Measurements from ENCODE around the gene CENPT.

The CENPT gene

DNA sequence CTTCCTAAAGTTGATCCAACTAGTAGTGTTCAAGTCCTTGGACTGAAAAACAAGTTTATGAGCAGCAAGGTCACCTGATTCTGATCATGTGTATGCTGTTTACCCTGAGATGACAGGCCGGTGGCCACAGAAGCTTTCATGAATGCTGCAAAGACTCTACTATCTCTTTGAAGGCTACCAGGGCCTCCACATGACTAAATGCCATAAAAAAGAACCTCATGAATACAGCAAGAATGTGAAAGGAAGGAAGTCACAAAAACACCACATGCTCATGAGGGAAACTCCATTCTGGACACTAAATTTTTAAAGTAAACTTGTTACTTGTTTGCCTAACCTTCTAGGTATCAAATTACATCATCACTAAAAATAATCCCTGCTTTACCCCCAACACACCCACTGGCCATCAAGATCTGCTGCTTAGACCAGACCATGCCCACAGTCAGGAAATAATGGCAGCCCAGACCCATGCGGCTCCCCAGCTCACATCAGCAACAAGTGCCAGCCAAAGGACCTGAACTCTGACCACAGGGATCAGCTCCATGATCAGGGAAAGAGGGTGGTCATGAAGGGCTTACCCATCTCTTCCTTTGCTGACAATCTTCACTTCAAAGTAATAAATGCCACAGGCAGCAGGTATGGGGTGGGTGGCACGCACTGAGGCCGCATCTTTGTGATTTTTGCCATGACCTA is 42.5 kb downstream of the CENPT start:
- peak overlapping the region; percentile 94 for H3K4me3 Mint-ChIP-seq
- H3K4me1 Mint-ChIP-seq (ENCODE audit: low read depth) = peaks cover 43% of the 10 kb centered on the region
- H3K27ac Mint-ChIP-seq = peak overlapping the region; percentile 88
- H3K36me3 Mint-ChIP-seq (ENCODE audit: low read depth) = peaks cover 54% of the 10 kb centered on the region
- no peaks in the 10 kb centered on the region for H3K9me3 Mint-ChIP-seq
- no peaks in the 10 kb centered on the region for H3K27me3 Mint-ChIP-seq
- intact Hi-C loops (cut with micrococcal nuclease) = loop anchor here (5.0 kb wide), 1 partner anchor 282 kb away; the partner anchor contains the start of gene NFATC3

DNA sequence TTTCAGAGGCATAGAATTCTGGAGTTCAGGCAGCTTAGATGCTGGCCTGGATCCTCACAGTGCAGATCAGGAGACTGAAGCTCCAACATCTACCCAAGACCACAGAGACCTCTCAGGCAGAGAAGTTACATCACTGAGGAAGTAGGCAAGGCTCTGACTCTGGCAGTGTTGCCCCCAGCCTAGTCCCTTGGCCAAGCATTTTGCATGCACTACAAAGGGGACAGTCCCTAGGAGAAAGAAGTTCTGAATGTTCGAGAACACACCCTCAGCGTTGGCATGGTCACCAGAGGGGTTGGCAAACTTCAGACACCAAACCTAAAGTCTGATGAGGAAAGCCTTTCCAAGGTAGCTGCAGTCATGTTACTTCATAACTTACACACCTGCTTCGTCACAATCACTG is 43.6 kb downstream of the CENPT start:
- Mint-ChIP-seq H3K9me3 (no peaks in the 10 kb centered on the region), H3K4me3 (no peak overlapping the region), H3K27ac (no peak overlapping the region), H3K27me3 (no peaks in the 10 kb centered on the region), H3K36me3 (ENCODE audit: low read depth) (peaks cover 65% of the 10 kb centered on the region), H3K4me1 (ENCODE audit: low read depth) (peaks cover 43% of the 10 kb centered on the region)
- intact Hi-C loops (cut with micrococcal nuclease) = no loop called here

DNA sequence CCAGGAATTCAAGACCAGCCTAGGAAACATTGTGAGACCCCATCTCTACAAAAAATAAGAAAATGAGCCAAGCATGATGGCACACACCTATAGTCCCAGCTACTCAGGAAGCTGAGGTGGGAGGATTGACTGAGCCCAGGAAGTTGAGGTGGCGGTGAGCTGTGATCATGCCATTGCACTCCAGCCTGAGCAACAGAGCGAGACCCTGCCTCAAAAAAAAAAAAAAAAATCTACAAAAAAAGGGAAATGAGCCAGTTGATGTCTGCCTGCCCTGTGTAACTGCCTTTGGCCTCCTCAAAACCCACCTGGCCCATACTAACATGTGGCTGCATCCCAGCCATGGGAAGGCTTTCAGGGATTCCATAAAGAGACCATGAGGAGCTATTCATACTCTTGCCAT is 45.6 kb downstream of the CENPT start:
- peaks cover 40% of the 10 kb centered on the region for H3K4me1 Mint-ChIP-seq (ENCODE audit: low read depth)
- intact Hi-C loops (cut with micrococcal nuclease) = no loop called here
- H3K27me3 Mint-ChIP-seq = no peaks in the 10 kb centered on the region
- H3K4me3 Mint-ChIP-seq = no peak overlapping the region
- no peak overlapping the region for H3K27ac Mint-ChIP-seq
- peaks cover 81% of the 10 kb centered on the region for H3K36me3 Mint-ChIP-seq (ENCODE audit: low read depth)
- H3K9me3 Mint-ChIP-seq = no peaks in the 10 kb centered on the region

DNA sequence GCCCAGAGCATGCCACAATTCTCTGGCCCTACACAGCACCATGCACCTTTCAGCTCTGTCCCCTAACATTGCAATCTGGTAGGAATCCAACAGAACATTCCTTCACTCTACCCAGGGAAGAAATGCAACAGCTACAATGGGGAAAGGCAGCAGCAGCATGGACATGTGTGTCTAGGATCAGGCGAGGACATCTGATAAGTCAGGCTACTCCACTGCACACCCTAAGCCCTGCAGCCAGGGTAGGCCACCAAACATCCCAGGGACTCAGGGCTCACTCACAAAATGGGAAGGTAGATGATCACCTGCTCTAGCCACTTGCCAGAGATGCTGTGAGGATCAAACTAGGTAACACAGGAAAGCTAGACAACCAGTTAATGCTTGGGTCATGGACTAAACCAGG is 46.3 kb downstream of the CENPT start:
- H3K9me3 Mint-ChIP-seq = no peaks in the 10 kb centered on the region
- H3K27ac Mint-ChIP-seq = no peak overlapping the region
- H3K4me3 Mint-ChIP-seq = no peak overlapping the region
- peaks cover 38% of the 10 kb centered on the region for H3K4me1 Mint-ChIP-seq (ENCODE audit: low read depth)
- intact Hi-C loops (cut with micrococcal nuclease) = no loop called here
- H3K36me3 Mint-ChIP-seq (ENCODE audit: low read depth) = peaks cover 77% of the 10 kb centered on the region
- H3K27me3 Mint-ChIP-seq = no peaks in the 10 kb centered on the region

DNA sequence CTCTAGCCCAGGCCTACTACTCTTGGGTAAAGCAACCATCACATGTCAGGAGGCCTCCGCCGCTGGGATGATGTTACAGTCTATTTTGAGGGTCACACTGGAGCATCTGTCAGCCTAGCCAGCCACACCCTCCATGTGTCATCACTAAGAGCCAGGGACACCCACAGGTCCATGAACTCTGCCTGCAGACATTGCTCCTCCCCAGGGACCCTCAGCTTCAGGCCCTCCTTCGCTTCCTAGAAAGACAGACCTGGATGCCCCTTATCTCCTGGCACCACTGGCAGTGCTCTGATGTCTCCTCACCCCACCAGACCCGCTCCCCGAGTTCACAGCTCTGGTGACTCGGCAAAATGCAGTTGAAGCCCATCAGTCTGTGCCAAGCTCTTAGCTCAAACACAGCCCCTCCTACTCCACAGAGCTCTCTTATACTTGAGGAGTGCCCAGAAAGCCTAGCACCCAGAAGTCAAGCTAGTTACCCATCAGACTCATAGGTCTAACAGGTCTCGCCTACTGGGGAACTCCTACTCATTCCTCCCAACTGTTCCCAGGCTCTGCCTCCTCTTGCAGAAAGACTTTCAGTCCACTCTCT is 47.1 kb downstream of the CENPT start:
- Mint-ChIP-seq H3K27ac (no peak overlapping the region), H3K27me3 (no peaks in the 10 kb centered on the region), H3K9me3 (no peaks in the 10 kb centered on the region), H3K4me1 (ENCODE audit: low read depth) (peaks cover 33% of the 10 kb centered on the region), H3K4me3 (no peak overlapping the region), H3K36me3 (ENCODE audit: low read depth) (peaks cover 77% of the 10 kb centered on the region)
- intact Hi-C loops (cut with micrococcal nuclease) = no loop called here

DNA sequence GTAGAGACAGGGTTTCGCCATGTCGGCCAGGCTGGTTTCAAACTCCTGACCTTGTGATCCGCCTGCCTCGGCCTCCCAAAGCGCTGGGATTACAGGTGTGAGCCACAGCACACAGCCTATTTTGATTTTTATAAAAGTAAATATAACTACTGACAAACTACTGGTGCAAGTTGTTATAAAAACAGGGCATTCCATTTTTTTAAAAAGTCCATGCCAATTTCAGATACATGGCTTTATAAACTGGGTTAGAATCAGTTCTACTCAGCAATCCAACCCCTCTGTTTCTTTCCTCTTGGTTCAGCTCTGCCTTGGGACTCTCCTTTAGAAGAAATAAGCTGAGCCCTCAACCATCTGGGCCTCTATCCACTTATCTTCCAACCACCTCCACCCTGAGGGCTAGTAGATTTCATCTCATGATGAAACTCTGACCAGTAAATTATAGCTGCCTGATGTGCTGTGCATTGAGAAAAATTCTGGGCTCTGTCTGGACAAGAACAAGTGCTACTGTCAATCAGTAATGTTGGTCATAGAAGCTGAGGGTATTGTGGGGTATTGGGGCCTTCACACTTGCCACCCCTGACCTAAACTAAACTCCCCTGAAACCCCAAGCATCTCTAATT is 51.3 kb downstream of the CENPT start:
- Mint-ChIP-seq H3K4me1 (ENCODE audit: low read depth) (peaks cover 16% of the 10 kb centered on the region), H3K36me3 (ENCODE audit: low read depth) (peaks cover 42% of the 10 kb centered on the region), H3K27ac (no peak overlapping the region), H3K4me3 (no peak overlapping the region), H3K27me3 (no peaks in the 10 kb centered on the region), H3K9me3 (no peaks in the 10 kb centered on the region)
- intact Hi-C loops (cut with micrococcal nuclease) = no loop called here

DNA sequence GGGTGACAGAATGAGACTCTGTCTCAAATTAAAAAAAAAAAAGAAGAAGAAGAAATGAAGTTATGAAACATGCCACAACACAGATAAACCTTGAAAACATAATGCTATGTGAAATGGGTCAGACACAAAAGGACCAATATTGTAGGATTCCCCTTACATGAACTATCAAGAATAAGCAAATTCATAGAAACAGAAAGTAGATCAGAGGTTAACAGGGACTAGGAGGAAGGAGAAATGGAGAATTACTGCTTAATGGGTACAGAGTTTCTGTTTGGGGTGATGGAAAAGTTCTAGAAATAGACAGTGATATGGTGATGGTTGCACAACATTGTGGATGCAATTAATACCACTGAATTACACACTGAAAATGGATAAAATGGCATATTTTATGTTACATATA is 57.4 kb downstream of the CENPT start:
- intact Hi-C loops (cut with micrococcal nuclease) = no loop called here
- Mint-ChIP-seq H3K27ac (no peak overlapping the region), H3K4me3 (no peak overlapping the region), H3K36me3 (ENCODE audit: low read depth) (no peaks in the 10 kb centered on the region), H3K9me3 (no peaks in the 10 kb centered on the region), H3K27me3 (no peaks in the 10 kb centered on the region), H3K4me1 (ENCODE audit: low read depth) (peaks cover 15% of the 10 kb centered on the region)

DNA sequence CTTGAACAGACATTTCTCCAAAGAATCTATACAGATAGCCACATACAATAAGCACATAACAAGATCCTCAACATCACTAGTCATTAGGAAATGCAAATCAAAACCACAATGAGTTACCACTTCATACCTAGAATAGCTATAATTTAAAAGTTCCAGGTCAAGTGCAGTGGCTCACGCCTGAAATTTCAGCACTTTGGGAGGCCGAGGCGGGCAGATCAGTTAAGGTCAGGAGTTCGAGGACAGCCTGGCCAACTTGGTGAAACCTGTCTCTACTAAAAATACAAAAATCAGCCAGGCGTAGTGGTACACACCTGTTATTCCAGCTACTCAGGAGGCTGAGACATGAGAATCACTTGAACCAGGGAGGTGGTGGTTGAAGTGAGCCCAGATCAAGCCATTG is 61.0 kb downstream of the CENPT start:
- H3K9me3 Mint-ChIP-seq = no peaks in the 10 kb centered on the region
- H3K36me3 Mint-ChIP-seq (ENCODE audit: low read depth) = peaks cover 8% of the 10 kb centered on the region
- H3K4me1 Mint-ChIP-seq (ENCODE audit: low read depth) = peaks cover 19% of the 10 kb centered on the region
- no peaks in the 10 kb centered on the region for H3K27me3 Mint-ChIP-seq
- H3K4me3 Mint-ChIP-seq = no peak overlapping the region
- intact Hi-C loops (cut with micrococcal nuclease) = no loop called here
- no peak overlapping the region for H3K27ac Mint-ChIP-seq

DNA sequence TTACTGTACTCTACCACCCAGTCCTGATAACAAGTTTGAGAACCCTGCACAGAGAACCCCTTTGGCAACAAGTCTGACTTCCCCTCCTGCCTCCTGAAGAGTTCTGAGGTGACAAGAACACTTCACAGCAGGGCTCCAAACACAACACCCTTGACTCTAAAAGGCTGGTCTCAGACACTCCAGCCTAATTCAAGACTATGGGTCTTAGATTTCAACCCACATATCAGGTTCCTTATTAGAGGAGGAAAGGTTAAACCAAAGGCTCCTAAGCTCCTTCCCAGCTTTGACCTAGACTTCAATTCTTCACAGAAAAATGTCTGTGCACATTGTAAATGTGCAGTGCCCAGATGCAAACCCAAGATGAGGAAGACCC is 64.2 kb downstream of the CENPT start:
- no peak overlapping the region for H3K27ac Mint-ChIP-seq
- H3K4me3 Mint-ChIP-seq = no peak overlapping the region
- H3K9me3 Mint-ChIP-seq = no peaks in the 10 kb centered on the region
- intact Hi-C loops (cut with micrococcal nuclease) = no loop called here
- peaks cover 26% of the 10 kb centered on the region for H3K36me3 Mint-ChIP-seq (ENCODE audit: low read depth)
- H3K27me3 Mint-ChIP-seq = no peaks in the 10 kb centered on the region
- peaks cover 21% of the 10 kb centered on the region for H3K4me1 Mint-ChIP-seq (ENCODE audit: low read depth)

DNA sequence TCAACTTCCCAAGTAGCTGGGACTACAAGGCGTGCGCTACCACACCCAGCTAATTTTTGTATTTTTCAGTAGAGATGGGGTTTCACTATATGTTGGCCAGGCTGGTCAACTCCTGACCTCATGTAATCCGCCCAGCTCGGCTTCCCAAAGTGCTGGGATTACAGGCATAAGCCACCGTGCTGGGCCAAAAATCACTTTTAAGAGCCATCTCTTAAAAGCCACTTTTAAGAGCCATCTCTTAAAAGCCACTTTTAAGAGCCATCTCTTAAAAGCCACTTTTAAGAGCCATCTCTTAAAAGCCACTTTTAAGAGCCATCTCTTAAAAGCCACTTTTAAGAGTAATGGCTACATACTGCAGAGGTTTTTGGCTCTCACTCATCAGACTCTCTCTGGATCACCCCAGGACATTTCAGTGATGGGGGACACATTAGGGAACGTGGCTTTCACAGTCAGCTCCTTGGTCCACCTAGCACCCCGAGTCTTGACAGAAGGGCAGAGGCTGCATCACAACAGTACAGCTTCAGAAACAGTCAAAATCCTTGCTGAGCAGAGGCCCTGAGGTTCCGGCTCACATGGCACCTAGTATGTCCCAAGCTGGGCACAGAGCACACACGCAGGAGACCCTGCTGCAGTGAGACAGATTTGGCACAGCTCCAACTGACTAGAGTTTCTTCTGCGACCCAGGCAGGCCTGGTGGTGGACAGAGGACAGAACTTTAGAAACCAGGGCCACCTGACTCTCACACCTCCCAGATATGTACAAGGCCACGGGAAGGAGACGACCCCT is 64.7 kb downstream of the CENPT start:
- peaks cover 21% of the 10 kb centered on the region for H3K4me1 Mint-ChIP-seq (ENCODE audit: low read depth)
- H3K4me3 Mint-ChIP-seq = no peak overlapping the region
- H3K36me3 Mint-ChIP-seq (ENCODE audit: low read depth) = peaks cover 26% of the 10 kb centered on the region
- no peaks in the 10 kb centered on the region for H3K9me3 Mint-ChIP-seq
- H3K27me3 Mint-ChIP-seq = no peaks in the 10 kb centered on the region
- no peak overlapping the region for H3K27ac Mint-ChIP-seq
- intact Hi-C loops (cut with micrococcal nuclease) = no loop called here

DNA sequence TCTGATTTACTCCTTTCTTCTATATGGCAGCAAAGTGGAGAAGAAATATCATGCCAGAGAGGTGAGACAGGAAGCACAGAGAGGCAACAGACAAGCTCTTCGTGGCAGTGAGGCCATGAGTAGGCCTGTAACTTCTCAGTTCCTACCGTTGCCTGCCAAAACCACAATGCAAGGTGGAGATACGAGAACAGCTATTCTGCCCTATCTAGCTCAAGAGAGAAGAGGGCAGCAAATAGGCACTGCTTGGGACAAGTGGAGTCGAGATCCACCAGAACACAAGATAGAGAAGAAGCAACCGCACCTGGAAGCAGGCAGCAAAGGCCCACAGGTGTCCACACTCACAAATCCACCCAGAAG is 66.0 kb downstream of the CENPT start:
- Mint-ChIP-seq H3K9me3 (no peaks in the 10 kb centered on the region), H3K27ac (no peak overlapping the region), H3K27me3 (no peaks in the 10 kb centered on the region), H3K4me3 (no peak overlapping the region), H3K36me3 (ENCODE audit: low read depth) (peaks cover 26% of the 10 kb centered on the region), H3K4me1 (ENCODE audit: low read depth) (peaks cover 21% of the 10 kb centered on the region)
- intact Hi-C loops (cut with micrococcal nuclease) = no loop called here

DNA sequence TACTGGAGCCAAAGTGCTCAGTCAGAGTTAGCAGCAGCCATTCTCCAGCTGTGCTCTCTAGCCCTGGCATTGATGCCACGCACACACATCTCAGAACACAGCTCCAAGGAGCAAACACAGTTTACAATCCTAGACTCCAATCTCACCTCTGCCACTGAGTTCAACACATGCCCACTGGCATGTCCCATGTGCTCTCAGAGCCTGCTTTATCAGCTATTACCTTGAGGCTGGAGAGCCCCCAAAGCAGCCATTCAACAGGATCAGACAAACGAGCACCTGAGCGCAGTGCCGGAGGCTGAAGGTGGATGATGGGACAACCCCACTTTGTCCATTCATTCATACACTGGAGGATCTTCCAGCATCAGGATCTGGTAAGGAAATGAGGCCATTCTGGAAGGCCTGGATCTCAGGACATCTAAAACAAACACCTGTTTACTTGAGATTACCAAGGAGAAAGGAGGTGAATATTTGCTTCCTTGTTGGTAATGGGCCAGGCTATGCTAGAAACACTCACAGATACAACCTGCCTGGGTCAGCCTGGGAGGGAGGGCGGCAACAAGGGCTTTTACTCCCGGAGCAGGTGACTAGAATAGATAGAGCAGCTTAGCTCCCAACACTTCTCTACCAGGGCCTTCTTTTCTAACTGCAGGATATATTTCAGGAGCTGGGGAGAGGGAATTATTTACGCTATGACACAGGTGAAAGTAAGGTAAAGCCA is 66.5 kb downstream of the CENPT start:
- intact Hi-C loops (cut with micrococcal nuclease) = no loop called here
- Mint-ChIP-seq H3K36me3 (ENCODE audit: low read depth) (peaks cover 26% of the 10 kb centered on the region), H3K4me3 (no peak overlapping the region), H3K27me3 (no peaks in the 10 kb centered on the region), H3K9me3 (no peaks in the 10 kb centered on the region), H3K4me1 (ENCODE audit: low read depth) (peaks cover 21% of the 10 kb centered on the region), H3K27ac (no peak overlapping the region)

DNA sequence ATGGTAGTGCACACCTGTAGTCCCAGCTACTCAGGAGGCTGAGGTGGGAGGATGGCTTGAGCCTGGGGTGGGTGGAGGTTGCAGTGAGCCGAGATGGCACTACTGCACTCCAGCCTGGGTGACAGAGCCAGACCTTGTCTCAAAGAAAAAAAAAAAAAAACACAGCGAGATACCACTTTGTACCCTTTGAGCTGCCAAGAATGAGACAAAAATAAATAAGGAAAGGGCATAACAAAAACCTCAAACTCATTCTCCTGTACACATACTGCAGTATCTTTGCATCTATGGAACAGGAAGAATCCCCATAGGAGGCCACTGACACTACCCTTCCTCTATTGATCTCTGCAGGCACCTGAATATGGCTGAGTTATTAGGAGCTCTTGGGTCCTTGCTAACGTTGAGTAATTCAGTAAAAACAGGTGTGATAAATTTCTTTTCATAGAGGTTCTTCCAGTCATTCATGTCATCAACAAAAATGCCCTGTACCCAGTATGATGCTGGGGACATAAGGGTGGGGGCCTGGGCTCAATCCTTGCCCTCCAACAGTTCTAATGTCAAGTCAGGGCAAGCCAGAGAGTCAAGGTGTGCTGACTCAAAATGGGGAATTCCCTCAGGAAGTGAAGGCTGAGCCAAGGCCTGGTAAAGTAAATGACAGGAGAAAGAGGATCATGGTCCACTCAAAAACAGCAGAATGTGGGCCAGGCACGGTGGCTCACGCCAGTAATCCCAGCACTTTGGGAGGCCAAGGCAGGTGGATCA is 68.1 kb downstream of the CENPT start:
- Mint-ChIP-seq H3K36me3 (ENCODE audit: low read depth) (peaks cover 26% of the 10 kb centered on the region), H3K27ac (no peak overlapping the region), H3K9me3 (no peaks in the 10 kb centered on the region), H3K4me1 (ENCODE audit: low read depth) (peaks cover 21% of the 10 kb centered on the region), H3K4me3 (no peak overlapping the region), H3K27me3 (no peaks in the 10 kb centered on the region)
- intact Hi-C loops (cut with micrococcal nuclease) = no loop called here
